Peyer's patch (tissue), 4 donors: ENCODE data around the gene TLCD3A. TPM values are rescaled to one million over a fixed set of nuclear protein-coding genes. Genes with fewer than 3 reads are reported as not detected.

Experiments
- DNase-seq, 3 donors: peaks; one replicate each; pipeline ENCODE4 v3.0.0-alpha.2; 2017 to 2019
- H3K27ac ChIP-seq, 4 donors: fragments of 200-600 bp; sonication (generic); one replicate each; pipeline ENCODE4 v1.5.1; 2016 to 2019
- H3K27me3 ChIP-seq, 2 donors: fragments of 200-600 bp; sonication (generic); one replicate each; pipeline ENCODE4 v1.5.1; 2019
- H3K36me3 ChIP-seq, 3 donors: fragments of 200-600 bp; sonication (generic); one replicate each; pipeline ENCODE4 v1.5.1; 2016 to 2019
- H3K4me1 ChIP-seq, 4 donors: fragments of 200-600 bp; sonication (generic); one replicate each; pipeline ENCODE4 v1.5.1; 2016 to 2019
- H3K4me3 ChIP-seq, 4 donors: fragments of 200-600 bp; sonication (generic); 1 replicate in 3 of 4; 2 replicates in 1 of 4; pipeline ENCODE4 v1.5.1; 2016 to 2019; ENCODE audit warnings: mild to moderate bottlenecking in 1 of 4
- H3K9me3 ChIP-seq, 4 donors: fragments of 200-600 bp; sonication (generic); one replicate each; pipeline ENCODE4 v1.5.1; 2016 to 2019; ENCODE audit warnings: mild to moderate bottlenecking in 1 of 4
- POLR2A ChIP-seq, 2 donors: fragments of 450-650 bp; IDR thresholded peaks; one replicate each; pipeline ENCODE4 v1.5.1; 2017; ENCODE audit warnings: antibody characterized with exemption in 2 of 2, mild to moderate bottlenecking in 2 of 2, moderate library complexity in 2 of 2
- total RNA-seq, 4 donors: library from RNA; depleted of rRNA; stranded (reverse); fragments of >200 nt; gene quantifications; one replicate each; pipeline ENCODE4 v1.1.0, GENCODE V29; 2016
- TF ChIP-seq, protein P1 (sequence below), 6 experiments: fragments of 450-650 bp in 4 of 6; fragments of 200-600 bp in 2 of 6; sonication (generic) in 1 of 6; IDR thresholded peaks; one replicate each; pipeline ENCODE4 v1.5.1; 2017 to 2019; ENCODE audit warnings: antibody characterized with exemption in 6 of 6, mild to moderate bottlenecking in 3 of 6, moderate library complexity in 1 of 6

TLCD3A gene
- total RNA-seq, 4 donors from 2014 or later, result 7.4 to 32.0 (median 9.4) TPM

- no peak for DNase-seq
- Histone ChIP-seq H3K4me3 (no peak overlapping the region), H3K27me3 (no peaks in the 10 kb centered on the region), H3K36me3 (peaks cover 0 to 79% (median 0%) of the 10 kb centered on the region in 3 donors), H3K27ac (no peak overlapping the region), H3K4me1 (no peaks in the 10 kb centered on the region), H3K9me3 (no peaks in the 10 kb centered on the region)
- TF ChIP-seq, protein P1, sequence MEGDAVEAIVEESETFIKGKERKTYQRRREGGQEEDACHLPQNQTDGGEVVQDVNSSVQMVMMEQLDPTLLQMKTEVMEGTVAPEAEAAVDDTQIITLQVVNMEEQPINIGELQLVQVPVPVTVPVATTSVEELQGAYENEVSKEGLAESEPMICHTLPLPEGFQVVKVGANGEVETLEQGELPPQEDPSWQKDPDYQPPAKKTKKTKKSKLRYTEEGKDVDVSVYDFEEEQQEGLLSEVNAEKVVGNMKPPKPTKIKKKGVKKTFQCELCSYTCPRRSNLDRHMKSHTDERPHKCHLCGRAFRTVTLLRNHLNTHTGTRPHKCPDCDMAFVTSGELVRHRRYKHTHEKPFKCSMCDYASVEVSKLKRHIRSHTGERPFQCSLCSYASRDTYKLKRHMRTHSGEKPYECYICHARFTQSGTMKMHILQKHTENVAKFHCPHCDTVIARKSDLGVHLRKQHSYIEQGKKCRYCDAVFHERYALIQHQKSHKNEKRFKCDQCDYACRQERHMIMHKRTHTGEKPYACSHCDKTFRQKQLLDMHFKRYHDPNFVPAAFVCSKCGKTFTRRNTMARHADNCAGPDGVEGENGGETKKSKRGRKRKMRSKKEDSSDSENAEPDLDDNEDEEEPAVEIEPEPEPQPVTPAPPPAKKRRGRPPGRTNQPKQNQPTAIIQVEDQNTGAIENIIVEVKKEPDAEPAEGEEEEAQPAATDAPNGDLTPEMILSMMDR (IDR thresholded peaks at IDR 0.05), result no peak
- no peak for TF ChIP-seq POLR2A (IDR thresholded peaks at IDR 0.05)
Observed at GRCh38 chr17:760371-760770, 28.0 kb downstream of the TLCD3A start.

GRCh38 chr17:767076-767475 is 34.7 kb downstream of the TLCD3A start:
- H3K36me3 ChIP-seq, result peaks cover 0 to 91% (median 0%) of the 10 kb centered on the region in 3 donors
- no peak overlapping the region for H3K4me3 ChIP-seq
- no peak for DNase-seq
- H3K4me1 ChIP-seq, result no peaks in the 10 kb centered on the region
- no peak overlapping the region for H3K27ac ChIP-seq
- TF ChIP-seq POLR2A (IDR thresholded peaks at IDR 0.05), result no peak
- TF ChIP-seq, protein P1 (IDR thresholded peaks at IDR 0.05), result no peak
- no peaks in the 10 kb centered on the region for H3K9me3 ChIP-seq
- no peaks in the 10 kb centered on the region for H3K27me3 ChIP-seq

GRCh38 chr17:773016-773415 is 40.6 kb downstream of the TLCD3A start:
- Histone ChIP-seq H3K27ac (no peak overlapping the region), H3K27me3 (no peaks in the 10 kb centered on the region), H3K4me1 (no peaks in the 10 kb centered on the region), H3K4me3 (no peak overlapping the region), H3K9me3 (no peaks in the 10 kb centered on the region), H3K36me3 (peaks cover 0 to 93% (median 0%) of the 10 kb centered on the region in 3 donors)
- no peak for DNase-seq
- TF ChIP-seq, protein P1 (IDR thresholded peaks at IDR 0.05), result no peak
- TF ChIP-seq POLR2A (IDR thresholded peaks at IDR 0.05), result no peak

GRCh38 chr17:773467-774312 is 41.3 kb downstream of the TLCD3A start:
- no peaks in the 10 kb centered on the region for H3K27me3 ChIP-seq
- no peaks in the 10 kb centered on the region for H3K4me1 ChIP-seq
- TF ChIP-seq, protein P1 (IDR thresholded peaks at IDR 0.05), result no peak
- no peak for TF ChIP-seq POLR2A (IDR thresholded peaks at IDR 0.05)
- peaks cover 0 to 95% (median 0%) of the 10 kb centered on the region in 3 donors for H3K36me3 ChIP-seq
- H3K4me3 ChIP-seq, result no peak overlapping the region
- H3K27ac ChIP-seq, result no peak overlapping the region
- no peak for DNase-seq
- H3K9me3 ChIP-seq, result no peaks in the 10 kb centered on the region

GRCh38 chr17:774313-774584 is 41.9 kb downstream of the TLCD3A start:
- peaks cover 0 to 92% (median 0%) of the 10 kb centered on the region in 3 donors for H3K36me3 ChIP-seq
- no peak for DNase-seq

More at GRCh38 chr17:774313-774584, 41.9 kb downstream of the TLCD3A start:
- Histone ChIP-seq H3K27me3 (no peaks in the 10 kb centered on the region), H3K9me3 (no peaks in the 10 kb centered on the region), H3K27ac (no peak overlapping the region), H3K4me3 (no peak overlapping the region), H3K4me1 (no peaks in the 10 kb centered on the region)
- no peak for TF ChIP-seq POLR2A (IDR thresholded peaks at IDR 0.05)
- TF ChIP-seq, protein P1 (IDR thresholded peaks at IDR 0.05), result no peak
